ENCODE data around the gene FBXW5.

Gene FBXW5

DNA sequence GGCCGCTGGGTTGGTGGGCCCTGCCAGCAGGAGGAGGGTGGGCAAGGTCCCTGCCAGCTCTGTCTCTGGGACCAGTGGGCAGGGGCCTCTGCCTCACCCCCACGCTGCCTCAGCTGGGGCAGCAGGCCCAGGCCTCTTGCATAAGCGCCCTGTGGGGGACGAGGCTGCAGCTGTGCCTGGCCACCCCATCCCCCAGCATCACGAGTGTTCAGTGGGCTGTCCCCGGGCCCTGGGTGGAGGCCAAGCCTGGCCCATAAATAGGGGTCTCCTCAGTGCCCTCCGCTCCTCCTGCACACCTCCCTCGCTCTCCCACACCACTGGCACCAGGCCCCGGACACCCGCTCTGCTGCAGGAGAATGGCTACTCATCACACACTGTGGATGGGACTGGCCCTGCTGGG is 32.7 kb upstream of the FBXW5 start, which contains the start of gene PTGDS:
TSS of gene PTGDS (plus strand) at position 282 of the 400 bp plus-strand sequence. CDS start at position 357, 75 bp downstream.
- H3K4me3 ChIP-seq (ENCODE audit: severe bottlenecking) = peak within 1 kb of the TSS; percentile 36
- TF ChIP-seq, protein P1, sequence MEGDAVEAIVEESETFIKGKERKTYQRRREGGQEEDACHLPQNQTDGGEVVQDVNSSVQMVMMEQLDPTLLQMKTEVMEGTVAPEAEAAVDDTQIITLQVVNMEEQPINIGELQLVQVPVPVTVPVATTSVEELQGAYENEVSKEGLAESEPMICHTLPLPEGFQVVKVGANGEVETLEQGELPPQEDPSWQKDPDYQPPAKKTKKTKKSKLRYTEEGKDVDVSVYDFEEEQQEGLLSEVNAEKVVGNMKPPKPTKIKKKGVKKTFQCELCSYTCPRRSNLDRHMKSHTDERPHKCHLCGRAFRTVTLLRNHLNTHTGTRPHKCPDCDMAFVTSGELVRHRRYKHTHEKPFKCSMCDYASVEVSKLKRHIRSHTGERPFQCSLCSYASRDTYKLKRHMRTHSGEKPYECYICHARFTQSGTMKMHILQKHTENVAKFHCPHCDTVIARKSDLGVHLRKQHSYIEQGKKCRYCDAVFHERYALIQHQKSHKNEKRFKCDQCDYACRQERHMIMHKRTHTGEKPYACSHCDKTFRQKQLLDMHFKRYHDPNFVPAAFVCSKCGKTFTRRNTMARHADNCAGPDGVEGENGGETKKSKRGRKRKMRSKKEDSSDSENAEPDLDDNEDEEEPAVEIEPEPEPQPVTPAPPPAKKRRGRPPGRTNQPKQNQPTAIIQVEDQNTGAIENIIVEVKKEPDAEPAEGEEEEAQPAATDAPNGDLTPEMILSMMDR (IDR thresholded peaks at IDR 0.05; ENCODE audit: poor library complexity, severe bottlenecking) = no peak
- DNase-seq (ENCODE audit: low spot score) = no peak
- H3K27me3 ChIP-seq (ENCODE audit: insufficient read depth, poor library complexity, severe bottlenecking) = no peaks in the 10 kb centered on the region
- no peak for ATAC-seq (ENCODE audit: low read depth)
- H3K4me1 ChIP-seq (ENCODE audit: insufficient read depth, poor library complexity, severe bottlenecking) = peaks cover 7% of the 10 kb centered on the region
- H3K27ac ChIP-seq (ENCODE audit: poor library complexity, severe bottlenecking) = no peak within 1 kb of the TSS
- no peaks in the 10 kb centered on the region for H3K9me3 ChIP-seq (ENCODE audit: severe bottlenecking)
- no peaks in the 10 kb centered on the region for H3K36me3 ChIP-seq (ENCODE audit: low read depth)

DNA sequence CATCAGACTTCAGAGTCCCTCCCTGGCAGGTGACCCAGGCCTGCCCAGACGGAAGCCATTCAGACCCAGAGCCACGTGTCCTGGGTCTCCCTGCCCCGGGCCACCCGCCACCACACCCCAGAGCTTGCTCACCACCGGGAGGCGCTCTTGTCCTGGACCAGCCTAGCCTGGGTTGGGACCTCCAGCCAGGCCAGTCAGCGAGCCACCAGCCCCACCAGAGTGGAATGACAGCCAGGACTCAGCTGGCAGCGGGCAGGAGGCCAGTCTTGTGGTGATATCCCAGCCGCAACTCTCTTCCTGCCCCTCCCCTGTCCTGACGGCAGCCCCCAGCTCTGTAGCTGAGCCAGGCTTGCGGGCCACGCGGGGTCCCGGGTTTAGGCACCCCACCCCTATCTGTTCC is 31.1 kb upstream of the FBXW5 start:
- DNase-seq (ENCODE audit: low spot score) (no peak), ATAC-seq (ENCODE audit: low read depth) (no peak)
- no peaks in the 10 kb centered on the region for H3K9me3 ChIP-seq (ENCODE audit: severe bottlenecking)
- H3K27ac ChIP-seq (ENCODE audit: poor library complexity, severe bottlenecking) = no peak overlapping the region
- H3K36me3 ChIP-seq (ENCODE audit: low read depth) = no peaks in the 10 kb centered on the region
- H3K4me3 ChIP-seq (ENCODE audit: severe bottlenecking) = no peak overlapping the region
- H3K27me3 ChIP-seq (ENCODE audit: insufficient read depth, poor library complexity, severe bottlenecking) = no peaks in the 10 kb centered on the region
- TF ChIP-seq, protein P1 (IDR thresholded peaks at IDR 0.05; ENCODE audit: poor library complexity, severe bottlenecking) = no peak
- H3K4me1 ChIP-seq (ENCODE audit: insufficient read depth, poor library complexity, severe bottlenecking) = peaks cover 7% of the 10 kb centered on the region

DNA sequence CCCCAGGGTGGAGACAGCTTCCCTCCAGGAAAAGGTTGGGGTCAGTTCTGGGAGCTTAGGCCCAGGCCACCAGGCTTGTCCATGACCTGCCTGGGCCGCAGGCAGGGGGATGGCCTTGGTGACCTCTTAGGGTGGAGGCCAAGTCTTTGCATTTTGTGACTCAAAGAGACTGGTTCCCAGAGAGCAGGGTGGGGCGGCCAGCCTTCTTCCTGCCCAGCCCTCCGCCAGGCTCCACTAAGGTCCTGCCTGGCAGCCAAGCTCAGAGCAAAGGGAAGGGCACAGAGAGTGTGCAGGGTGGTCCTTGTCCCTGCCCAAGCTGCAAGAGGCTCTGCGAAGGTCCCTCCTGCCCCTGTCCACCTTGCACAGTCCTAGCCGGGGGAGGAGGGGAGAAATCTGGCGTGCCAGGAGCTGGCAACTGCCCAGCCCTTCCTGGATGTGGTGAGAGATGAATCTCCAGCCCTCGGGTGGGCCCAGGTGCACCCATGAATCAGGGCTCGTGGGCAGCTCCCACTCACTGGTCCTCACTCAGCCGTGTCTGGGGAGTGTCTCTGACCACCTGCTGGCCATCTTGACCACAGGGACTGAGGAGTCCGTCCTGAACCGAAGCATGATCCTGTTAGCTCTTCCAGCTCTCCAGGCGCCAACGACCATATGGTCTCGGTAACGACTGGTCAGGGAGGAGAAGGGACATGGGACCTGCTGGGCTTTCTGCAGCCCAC is 30.4 kb upstream of the FBXW5 start:
- no peaks in the 10 kb centered on the region for H3K36me3 ChIP-seq (ENCODE audit: low read depth)

DNA sequence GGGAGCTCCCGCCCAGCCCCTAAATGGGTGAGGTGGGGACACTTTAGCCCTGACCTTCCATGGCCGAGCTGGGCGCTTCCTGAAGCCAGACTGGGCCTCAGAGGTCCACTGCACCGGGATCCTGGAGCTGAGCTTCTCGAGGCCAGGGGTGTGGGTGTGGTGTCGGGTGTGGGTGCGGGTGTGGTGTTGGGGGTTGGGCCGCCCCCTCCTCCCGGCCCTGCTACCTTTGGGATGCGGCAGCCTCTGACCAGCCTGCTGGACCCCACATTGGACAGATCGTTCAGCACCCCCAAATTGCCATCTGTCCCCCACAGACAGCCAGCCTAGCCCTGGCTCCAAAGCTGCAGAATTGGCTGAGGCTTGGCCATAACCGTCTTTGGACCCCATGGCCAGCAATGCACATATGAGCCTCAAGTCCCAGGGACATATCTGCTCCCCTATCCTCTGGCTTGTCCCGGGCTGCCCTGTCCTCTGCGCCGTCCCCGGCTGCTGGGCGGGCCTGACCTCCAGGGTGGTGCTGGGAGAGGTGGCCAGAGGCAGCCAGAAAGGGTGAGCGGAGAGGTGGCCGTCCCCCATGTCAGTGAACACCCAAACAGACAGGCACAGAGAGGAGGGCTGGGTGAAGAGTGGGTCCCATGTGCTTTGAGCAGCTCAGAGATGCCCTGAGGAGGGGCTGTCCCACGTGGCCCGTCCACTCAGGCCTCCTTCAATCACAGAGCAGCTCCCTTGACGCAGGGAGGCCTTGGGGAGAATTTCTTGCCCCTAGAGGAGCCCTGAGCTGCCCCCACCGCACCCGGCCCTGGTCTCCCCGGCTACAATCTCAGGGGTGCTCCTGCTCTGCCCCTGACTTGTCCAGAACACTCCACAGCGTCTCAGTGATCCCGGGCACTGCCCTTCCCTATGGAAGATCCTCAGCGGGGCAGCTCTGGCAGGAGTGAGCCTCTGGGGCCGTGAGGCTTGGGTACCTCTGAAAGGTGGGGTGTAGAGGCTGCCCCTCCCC is 29.4 kb upstream of the FBXW5 start:
- no peaks in the 10 kb centered on the region for H3K27me3 ChIP-seq (ENCODE audit: insufficient read depth, poor library complexity, severe bottlenecking)
- no peak for DNase-seq (ENCODE audit: low spot score)

More for the DNA sequence above, 30.4 kb upstream of the FBXW5 start:
- H3K27me3 ChIP-seq (ENCODE audit: insufficient read depth, poor library complexity, severe bottlenecking) = no peaks in the 10 kb centered on the region
- no peak overlapping the region for H3K27ac ChIP-seq (ENCODE audit: poor library complexity, severe bottlenecking)
- no peak for DNase-seq (ENCODE audit: low spot score)
- no peak overlapping the region for H3K4me3 ChIP-seq (ENCODE audit: severe bottlenecking)
- H3K4me1 ChIP-seq (ENCODE audit: insufficient read depth, poor library complexity, severe bottlenecking) = peaks cover 7% of the 10 kb centered on the region
- no peaks in the 10 kb centered on the region for H3K9me3 ChIP-seq (ENCODE audit: severe bottlenecking)
- TF ChIP-seq, protein P1 (IDR thresholded peaks at IDR 0.05; ENCODE audit: poor library complexity, severe bottlenecking) = no peak
- ATAC-seq (ENCODE audit: low read depth) = peak; percentile 29; the same call in 1 of the 3 replicates

More for the DNA sequence above, 29.4 kb upstream of the FBXW5 start:
- H3K9me3 ChIP-seq (ENCODE audit: severe bottlenecking) = no peaks in the 10 kb centered on the region
- no peak overlapping the region for H3K4me3 ChIP-seq (ENCODE audit: severe bottlenecking)
- H3K27ac ChIP-seq (ENCODE audit: poor library complexity, severe bottlenecking) = no peak overlapping the region
- ATAC-seq (ENCODE audit: low read depth) = no peak
- peaks cover 7% of the 10 kb centered on the region for H3K4me1 ChIP-seq (ENCODE audit: insufficient read depth, poor library complexity, severe bottlenecking)
- TF ChIP-seq, protein P1 (IDR thresholded peaks at IDR 0.05; ENCODE audit: poor library complexity, severe bottlenecking) = no peak
- no peaks in the 10 kb centered on the region for H3K36me3 ChIP-seq (ENCODE audit: low read depth)

All from RWPE2 (cell line).